GM19467 (cell line): ENCODE results near the gene UCKL1.
"Not testable (repeated sequence)": the region's sequence is repeated elsewhere in the genome, so short reads cannot be mapped to it uniquely, and the experiment has no call there.

Experiments
- ATAC-seq: cut with Tn5 transposase; IDR thresholded peaks from one replicate; pipeline ENCODE4 v1.9.1; 2021; ENCODE audit warnings: mild to moderate bottlenecking, moderate library complexity; ENCODE audit not compliant: unreplicated experiment

UCKL1 gene

GRCh38 chr20:63944078-63944941, 11.9 kb downstream of the UCKL1 start:
- ATAC-seq = no peak

DNA sequence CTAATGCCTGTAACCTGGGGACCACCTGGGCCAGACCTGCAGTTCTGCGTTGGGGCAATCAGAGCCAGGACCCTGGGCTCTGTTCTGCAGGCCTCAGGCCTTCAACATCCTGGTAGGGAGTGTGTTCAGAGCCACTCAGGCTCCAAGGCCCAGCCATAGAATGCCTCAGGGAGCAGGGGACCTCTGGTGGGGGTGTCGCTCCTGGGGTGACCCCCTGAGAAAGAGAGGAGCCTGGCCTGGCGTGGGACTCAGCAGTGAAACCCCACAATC, 12.5 kb downstream of the UCKL1 start:
- ATAC-seq = no peak

DNA sequence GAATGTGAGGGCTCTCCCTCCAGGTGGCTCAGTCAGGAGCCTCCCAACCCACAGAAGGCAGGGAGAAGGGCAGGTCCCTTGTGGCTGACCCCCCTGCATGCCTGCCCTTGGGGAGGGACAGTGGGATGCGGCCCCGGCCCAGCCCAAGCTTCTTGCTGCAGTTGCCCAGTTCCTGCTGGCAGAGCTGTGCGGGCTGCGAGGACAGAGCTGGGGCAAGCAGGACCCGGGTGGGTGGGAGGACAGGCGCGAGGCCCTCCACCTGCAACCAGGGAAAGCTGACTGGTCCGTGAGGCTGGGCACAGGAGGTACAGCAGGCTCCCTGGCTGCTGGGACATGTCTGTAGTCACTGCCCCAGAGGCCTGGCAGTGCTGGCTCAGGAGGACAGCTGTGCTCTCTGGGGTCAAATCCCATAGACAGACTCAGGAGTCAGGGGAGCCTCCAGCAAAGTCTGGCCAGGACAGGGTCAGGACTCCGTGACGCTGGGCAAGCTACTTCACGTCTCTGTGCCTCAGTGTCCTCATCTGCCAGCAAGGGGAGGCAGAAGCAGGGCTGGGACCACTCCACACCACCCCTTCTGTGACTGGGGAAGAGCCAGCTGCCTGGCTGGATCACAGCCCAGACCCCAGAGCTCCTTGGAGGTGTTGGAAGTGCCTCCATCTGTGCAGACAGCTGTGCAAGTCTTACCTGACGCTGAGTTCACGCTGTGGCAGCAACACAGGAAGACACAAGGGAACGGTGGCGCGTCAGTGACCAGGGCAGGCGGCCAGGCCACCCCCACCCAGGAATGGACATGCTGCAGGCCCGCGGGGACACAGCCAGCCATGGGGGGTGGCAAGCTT, 13.0 kb downstream of the UCKL1 start:
- ATAC-seq = no peak

DNA sequence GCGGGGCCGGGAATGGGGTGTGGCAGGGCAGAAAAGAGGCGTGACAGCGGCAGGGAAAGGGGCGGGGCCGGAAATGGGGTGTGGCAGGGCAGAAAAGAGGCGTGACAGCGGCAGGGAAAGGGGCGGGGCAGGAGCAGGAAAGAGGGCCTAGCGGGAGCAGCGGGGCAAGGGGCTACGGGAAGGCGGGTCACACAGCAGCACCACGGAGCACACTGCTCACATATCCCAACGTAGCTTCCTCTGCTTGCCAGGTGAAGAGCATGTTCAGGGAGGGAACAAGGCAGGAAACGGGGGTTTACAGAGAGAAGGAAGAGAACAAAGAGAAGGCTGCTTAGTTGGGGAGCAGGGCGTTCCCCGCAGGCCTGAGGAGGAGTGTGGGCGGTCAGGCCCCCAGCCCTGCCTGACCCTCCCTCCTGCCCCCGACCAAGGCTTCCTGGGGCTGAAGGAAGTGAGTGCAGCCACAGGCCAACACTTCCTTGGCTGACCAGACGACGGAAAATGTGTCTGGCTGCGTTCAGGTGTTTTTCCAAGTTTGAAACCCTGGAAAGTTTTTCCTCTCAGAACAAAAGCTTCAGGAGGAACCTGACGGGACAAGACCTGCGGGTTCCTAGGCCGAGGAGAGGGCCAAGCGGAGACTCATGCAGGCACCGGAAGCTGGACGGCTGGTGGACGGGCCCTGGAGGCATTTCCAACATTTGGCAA, 13.8 kb downstream of the UCKL1 start:
- ATAC-seq = no peak

- ATAC-seq = no peak
These were observed 14.7 kb downstream of the UCKL1 start for GRCh38 chr20:63941282-63942081.

GRCh38 chr20:63940472-63941266, 15.5 kb downstream of the UCKL1 start:
- no peak for ATAC-seq

- ATAC-seq = no peak
These were observed 16.1 kb downstream of the UCKL1 start for GRCh38 chr20:63940071-63940471.

GRCh38 chr20:63939061-63939935, 16.9 kb downstream of the UCKL1 start:
- ATAC-seq = no peak

DNA sequence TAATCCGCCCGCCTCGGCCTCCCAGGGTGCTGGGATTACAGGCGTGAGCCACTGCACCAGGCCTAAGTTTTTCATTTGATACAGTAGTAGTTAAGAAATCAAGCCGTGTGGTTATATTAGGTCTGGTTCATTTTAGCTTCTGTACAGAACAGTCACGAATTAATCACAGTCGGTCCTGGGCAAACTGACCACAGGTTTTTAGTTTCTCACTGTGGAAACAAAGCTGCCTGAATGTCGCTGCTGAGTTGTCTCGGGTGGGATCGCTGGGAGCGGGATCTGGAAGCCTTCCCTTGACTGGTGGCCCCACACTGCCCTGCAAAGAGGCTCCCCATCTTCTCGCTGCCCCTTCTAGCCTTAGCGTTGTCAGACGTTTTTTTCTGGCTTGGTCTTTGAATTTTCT, 18.6 kb downstream of the UCKL1 start:
- no peak for ATAC-seq

- ATAC-seq = no peak
These were observed 20.8 kb downstream of the UCKL1 start for GRCh38 chr20:63935447-63935846.

GRCh38 chr20:63934271-63935068, 21.7 kb downstream of the UCKL1 start:
- no peak for ATAC-seq

DNA sequence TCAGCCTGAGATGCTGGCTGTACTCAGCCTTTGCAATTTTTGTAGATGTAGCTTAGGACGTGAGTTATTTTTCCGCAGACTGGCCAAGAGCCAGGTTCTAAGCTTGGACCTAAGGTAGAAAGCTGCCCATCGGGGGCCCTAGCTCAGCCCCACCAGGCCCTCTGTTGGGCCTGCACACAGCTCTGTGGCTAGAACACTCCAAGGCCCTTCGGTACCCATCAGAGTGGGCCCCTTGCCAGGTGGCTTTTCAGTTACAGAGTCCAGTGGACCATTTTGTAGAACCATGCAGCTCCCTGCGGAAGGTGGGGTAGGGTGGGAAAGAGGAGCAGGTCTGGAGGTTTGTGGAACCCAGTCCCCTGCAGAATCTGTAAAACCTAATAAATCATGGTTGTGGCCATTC, 22.6 kb downstream of the UCKL1 start:
- ATAC-seq = no peak

- no peak for ATAC-seq
These were observed 23.5 kb downstream of the UCKL1 start for GRCh38 chr20:63932606-63933160.

DNA sequence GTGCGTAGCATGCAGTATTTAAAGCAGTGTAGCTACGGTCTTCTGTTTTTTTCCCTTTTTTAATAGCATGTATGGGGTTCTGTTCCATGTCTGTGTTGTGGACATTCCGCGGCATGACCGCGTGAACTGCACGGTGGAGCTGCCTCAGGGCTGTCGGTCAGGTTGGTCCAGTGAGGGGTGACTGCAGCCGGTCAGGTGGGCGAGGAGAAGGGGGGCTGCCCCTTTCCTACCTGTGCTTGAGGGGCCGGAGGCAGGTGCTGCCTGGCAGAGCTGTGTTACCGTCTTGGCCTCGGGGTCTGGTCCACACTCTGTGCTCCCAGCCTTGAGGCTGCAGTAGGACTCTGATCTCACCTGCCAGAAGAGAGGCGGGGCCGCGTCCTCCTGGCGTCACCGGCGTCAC, 24.5 kb downstream of the UCKL1 start:
- ATAC-seq = no peak

- no peak for ATAC-seq
These were observed 25.2 kb downstream of the UCKL1 start for GRCh38 chr20:63930971-63931553.

GRCh38 chr20:63929473-63929883, 26.7 kb downstream of the UCKL1 start:
- not testable (repeated sequence) for ATAC-seq

GRCh38 chr20:63929071-63929470, 27.1 kb downstream of the UCKL1 start:
- ATAC-seq = no peak

DNA sequence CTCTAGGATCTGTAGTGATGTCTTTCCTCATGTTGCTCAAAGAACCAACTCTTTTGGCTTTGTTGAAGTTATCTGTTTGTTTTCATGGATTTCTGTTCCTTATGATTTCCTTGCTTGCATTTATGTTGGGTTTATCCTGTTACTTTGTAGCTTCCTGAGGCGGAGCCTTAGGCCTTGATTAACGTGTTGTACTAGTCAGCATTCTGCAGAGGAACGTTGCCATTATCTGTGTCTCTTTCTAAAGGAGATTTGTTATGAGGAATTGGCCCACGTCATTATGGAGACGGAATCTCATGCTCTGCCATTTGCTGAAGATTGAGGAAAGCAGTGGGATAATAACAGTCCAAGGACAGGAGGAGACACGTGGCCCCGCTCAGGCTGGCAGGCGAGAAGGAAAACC, 29.9 kb downstream of the UCKL1 start:
- no peak for ATAC-seq
